Tibial artery (tissue), 4 donors: ENCODE results near the gene ROBO1.

Source experiments
- DNase-seq, 2 donors: peaks; one replicate each; pipeline ENCODE4 v3.0.0-alpha.2; 2019
- H3K27ac ChIP-seq, 2 donors: fragments of 200-600 bp; sonication (generic) in 1 of 2; 1 replicate in 1 of 2; 2 replicates in 1 of 2; pipeline ENCODE4 v1.5.1; 2018 to 2019; ENCODE audit warnings: mild to moderate bottlenecking in 1 of 2
- H3K27me3 ChIP-seq, 2 donors: fragments of 200-600 bp; sonication (generic) in 1 of 2; one replicate each; pipeline versions ENCODE4 v1.5.1 to v1.6.0; 2016 to 2019
- H3K36me3 ChIP-seq, 3 donors: fragments of 200-600 bp; sonication (generic) in 2 of 3; one replicate each; pipeline ENCODE4 v1.5.1; 2016 to 2019; ENCODE audit warnings: mild to moderate bottlenecking in 2 of 3
- H3K4me1 ChIP-seq, 4 donors: fragments of 200-600 bp; sonication (generic) in 2 of 4; 1 replicate in 3 of 4; 2 replicates in 1 of 4; pipeline ENCODE4 v1.5.1; 2016 to 2019
- H3K4me3 ChIP-seq, 2 donors: fragments of 200-600 bp; sonication (generic) in 1 of 2; 1 replicate in 1 of 2; 2 replicates in 1 of 2; pipeline ENCODE4 v1.5.1; 2018 to 2019; ENCODE audit warnings: mild to moderate bottlenecking in 2 of 2
- H3K9me3 ChIP-seq, 3 donors: fragments of 200-600 bp; sonication (generic) in 1 of 3; one replicate each; pipeline ENCODE4 v1.5.1; 2016 to 2019
- CTCF ChIP-seq, 2 experiments: fragments of 200-600 bp in 1 of 2; fragments of 450-650 bp in 1 of 2; IDR thresholded peaks; one replicate each; pipeline ENCODE4 v1.5.1; 2017 to 2019; ENCODE audit warnings: antibody characterized with exemption in 2 of 2, mild to moderate bottlenecking in 1 of 2, moderate library complexity in 1 of 2
- intact Hi-C: fragments of 100-400 bp; cut with DNase I; formaldehyde crosslinking; loops from one replicate; pipeline ENCODE4 v1.15.0; 2023; ENCODE audit warnings: low total_unique reads

The ROBO1 gene

DNA sequence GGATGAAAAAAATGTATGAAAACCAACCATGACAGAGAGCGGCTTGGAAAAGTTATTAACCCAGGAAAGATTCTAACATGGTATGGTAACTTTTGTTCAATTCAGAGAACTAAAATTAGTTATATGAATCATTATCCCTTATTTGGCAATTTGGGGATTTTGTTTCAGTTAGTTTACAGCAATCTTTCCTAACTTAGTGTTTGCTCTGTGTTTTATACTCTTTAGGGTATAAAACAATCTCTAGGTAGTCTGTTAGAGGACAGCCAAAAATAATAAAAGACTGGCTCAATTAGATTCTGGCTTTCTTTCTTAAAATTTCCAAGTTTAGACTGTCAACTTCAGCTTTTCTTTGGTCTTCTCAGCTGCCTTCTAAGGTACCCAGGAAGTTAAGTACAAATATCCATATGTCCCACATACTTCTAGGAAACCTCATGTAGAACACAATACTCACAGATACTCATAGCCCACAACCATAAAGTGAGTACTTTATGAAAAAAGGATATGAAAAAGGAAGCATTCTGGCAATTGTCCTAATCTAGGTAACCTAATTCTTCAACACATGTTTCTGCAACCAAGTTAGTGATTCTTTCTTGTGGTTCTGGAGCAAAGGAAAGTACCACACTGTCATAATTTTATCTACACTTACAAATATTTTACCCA lies 849.3 kb downstream of the ROBO1 start:
- no peak overlapping the region for H3K4me3 ChIP-seq
- no peak for DNase-seq
- intact Hi-C loops = no loop called here

DNA sequence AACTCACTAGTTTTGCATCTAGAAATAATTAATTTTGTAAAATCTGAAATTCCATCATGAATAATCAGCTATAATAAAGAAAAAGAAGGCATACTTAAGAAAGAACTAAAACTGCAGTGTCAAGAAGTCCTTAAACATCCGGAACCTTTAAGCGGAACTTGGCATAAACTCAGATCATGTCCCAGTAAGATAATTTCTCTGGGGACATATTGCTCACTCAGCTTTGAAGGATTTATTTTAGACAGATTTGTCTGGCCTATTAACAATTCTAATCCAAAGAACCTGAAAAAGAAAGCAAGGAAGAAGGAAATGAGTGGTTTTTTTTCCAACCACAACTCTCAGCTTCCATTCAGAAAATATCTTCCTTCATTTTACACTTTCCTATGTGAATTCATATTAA lies 850.3 kb downstream of the ROBO1 start:
- no peak for DNase-seq
- intact Hi-C loops = no loop called here
- H3K36me3 ChIP-seq = no peaks in the 10 kb centered on the region

More for the DNA sequence above, 849.3 kb downstream of the ROBO1 start:
- H3K4me1 ChIP-seq = peaks cover 0 to 19% (median 3%) of the 10 kb centered on the region in 4 donors
- TF ChIP-seq CTCF (IDR thresholded peaks at IDR 0.05) = no peak
- no peaks in the 10 kb centered on the region for H3K27me3 ChIP-seq
- H3K27ac ChIP-seq = no peak overlapping the region
- H3K36me3 ChIP-seq = no peaks in the 10 kb centered on the region
- H3K9me3 ChIP-seq = no peaks in the 10 kb centered on the region

GRCh38 chr3:78913711-78914110 lies 854.1 kb downstream of the ROBO1 start:
- no peaks in the 10 kb centered on the region for H3K36me3 ChIP-seq
- DNase-seq = no peak
- H3K27ac ChIP-seq = no peak overlapping the region
- intact Hi-C loops = no loop called here
- peaks cover 0 to 14% (median 3%) of the 10 kb centered on the region in 4 donors for H3K4me1 ChIP-seq
- no peak for TF ChIP-seq CTCF (IDR thresholded peaks at IDR 0.05)
- H3K27me3 ChIP-seq = no peaks in the 10 kb centered on the region
- no peaks in the 10 kb centered on the region for H3K9me3 ChIP-seq
- no peak overlapping the region for H3K4me3 ChIP-seq

More for the DNA sequence above, 850.3 kb downstream of the ROBO1 start:
- H3K9me3 ChIP-seq = no peaks in the 10 kb centered on the region
- H3K4me3 ChIP-seq = no peak overlapping the region
- no peaks in the 10 kb centered on the region for H3K27me3 ChIP-seq
- no peak for TF ChIP-seq CTCF (IDR thresholded peaks at IDR 0.05)
- peaks cover 0 to 19% (median 3%) of the 10 kb centered on the region in 4 donors for H3K4me1 ChIP-seq
- H3K27ac ChIP-seq = no peak overlapping the region

DNA sequence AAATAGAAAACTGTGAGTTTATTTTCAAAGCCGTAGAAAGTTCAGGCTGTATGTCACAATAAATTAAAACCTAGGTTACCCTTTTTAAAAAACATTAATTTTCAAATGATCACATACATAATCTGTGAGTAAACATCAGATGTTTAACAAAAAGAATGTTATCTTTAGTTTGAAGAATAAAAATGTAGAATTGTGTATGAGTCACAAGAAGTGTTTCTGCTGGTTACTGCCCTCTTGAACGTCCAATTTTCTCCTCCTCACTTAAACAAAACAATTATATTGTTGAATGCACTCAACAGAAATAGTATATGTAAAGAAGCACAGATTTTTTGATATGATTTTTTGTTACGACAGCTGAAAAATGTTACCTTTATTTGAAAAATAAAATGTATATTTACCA lies 855.1 kb downstream of the ROBO1 start:
- H3K4me1 ChIP-seq = peaks cover 0 to 3% (median under 1%) of the 10 kb centered on the region in 4 donors
- no peaks in the 10 kb centered on the region for H3K9me3 ChIP-seq
- DNase-seq = no peak
- intact Hi-C loops = no loop called here
- no peaks in the 10 kb centered on the region for H3K27me3 ChIP-seq
- H3K4me3 ChIP-seq = no peak overlapping the region
- no peaks in the 10 kb centered on the region for H3K36me3 ChIP-seq
- TF ChIP-seq CTCF (IDR thresholded peaks at IDR 0.05) = no peak
- H3K27ac ChIP-seq = no peak overlapping the region

DNA sequence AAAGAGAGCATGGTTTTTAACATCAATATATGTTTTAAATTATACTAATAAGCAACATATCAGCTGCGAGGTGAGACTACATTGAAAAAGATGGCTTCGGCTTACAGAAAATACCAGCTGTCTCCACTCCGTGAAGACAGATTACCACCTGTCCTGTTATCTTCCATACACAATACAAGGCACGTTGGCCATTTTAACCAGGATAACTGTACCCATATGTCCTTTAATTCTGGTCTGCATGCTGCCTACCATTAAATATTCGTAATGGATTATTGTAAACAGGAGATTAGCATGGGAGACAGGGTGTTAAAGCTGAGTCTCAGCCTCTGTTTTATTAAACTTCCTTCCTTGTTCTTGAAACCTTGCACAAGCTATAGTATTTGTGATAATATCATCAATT lies 855.5 kb downstream of the ROBO1 start:
- H3K36me3 ChIP-seq = no peaks in the 10 kb centered on the region
- H3K4me1 ChIP-seq = no peaks in the 10 kb centered on the region
- H3K27me3 ChIP-seq = no peaks in the 10 kb centered on the region
- no peak overlapping the region for H3K4me3 ChIP-seq
- no peak for DNase-seq
- H3K9me3 ChIP-seq = no peaks in the 10 kb centered on the region
- TF ChIP-seq CTCF (IDR thresholded peaks at IDR 0.05) = no peak
- intact Hi-C loops = no loop called here
- no peak overlapping the region for H3K27ac ChIP-seq

GRCh38 chr3:78911394-78911793 lies 856.4 kb downstream of the ROBO1 start:
- H3K27me3 ChIP-seq = no peaks in the 10 kb centered on the region
- H3K4me1 ChIP-seq = no peaks in the 10 kb centered on the region
- no peak overlapping the region for H3K27ac ChIP-seq
- DNase-seq = no peak
- intact Hi-C loops = no loop called here
- H3K4me3 ChIP-seq = no peak overlapping the region
- H3K9me3 ChIP-seq = no peaks in the 10 kb centered on the region
- TF ChIP-seq CTCF (IDR thresholded peaks at IDR 0.05) = no peak
- H3K36me3 ChIP-seq = no peaks in the 10 kb centered on the region
